Upper lobe of left lung (tissue), 4 donors: ENCODE measurements around the gene NBAS.

Experiments
- CTCF ChIP-seq, 6 experiments: fragments of 450-650 bp in 4 of 6; fragments of 200-600 bp in 2 of 6; sonication (generic) in 2 of 6; IDR thresholded peaks; one replicate each; pipeline ENCODE4 v1.5.1; 2016 to 2019; ENCODE audit warnings: antibody characterized with exemption in 6 of 6
- EP300 ChIP-seq, 4 donors: sonication (generic); formaldehyde crosslinking; IDR thresholded peaks; one replicate each; pipeline ENCODE4 v1.5.1; 2017; ENCODE audit warnings: antibody characterized with exemption in 4 of 4, control low read depth in 2 of 4
- POLR2AphosphoS5 ChIP-seq, 2 donors: sonication (generic); formaldehyde crosslinking; IDR thresholded peaks; one replicate each; pipeline ENCODE4 v1.5.1; 2017; ENCODE audit warnings: antibody characterized with exemption in 2 of 2

GRCh38 chr2:15596350-15596749 is 35.2 kb upstream of the NBAS start:
- TF ChIP-seq CTCF (IDR thresholded peaks at IDR 0.05), result no peak
- no peak for TF ChIP-seq POLR2AphosphoS5 (IDR thresholded peaks at IDR 0.05)
- TF ChIP-seq EP300 (IDR thresholded peaks at IDR 0.05), result no peak
